Tibial artery (tissue), 4 donors: Measurements from ENCODE around the gene NAAA.
"Not testable (repeated sequence)": the region's sequence is repeated elsewhere in the genome, so short reads cannot be mapped to it uniquely, and the experiment has no call there.

Experiments used
- DNase-seq, 2 donors: peaks; one replicate each; pipeline ENCODE4 v3.0.0-alpha.2; 2019
- H3K27ac ChIP-seq, 2 donors: fragments of 200-600 bp; sonication (generic) in 1 of 2; 1 replicate in 1 of 2; 2 replicates in 1 of 2; pipeline ENCODE4 v1.5.1; 2018 to 2019; ENCODE audit warnings: mild to moderate bottlenecking in 1 of 2
- H3K27me3 ChIP-seq, 2 donors: fragments of 200-600 bp; sonication (generic) in 1 of 2; one replicate each; pipeline versions ENCODE4 v1.5.1 to v1.6.0; 2016 to 2019
- H3K36me3 ChIP-seq, 3 donors: fragments of 200-600 bp; sonication (generic) in 2 of 3; one replicate each; pipeline ENCODE4 v1.5.1; 2016 to 2019; ENCODE audit warnings: mild to moderate bottlenecking in 2 of 3
- H3K4me1 ChIP-seq, 4 donors: fragments of 200-600 bp; sonication (generic) in 2 of 4; 1 replicate in 3 of 4; 2 replicates in 1 of 4; pipeline ENCODE4 v1.5.1; 2016 to 2019
- H3K4me3 ChIP-seq, 2 donors: fragments of 200-600 bp; sonication (generic) in 1 of 2; 1 replicate in 1 of 2; 2 replicates in 1 of 2; pipeline ENCODE4 v1.5.1; 2018 to 2019; ENCODE audit warnings: mild to moderate bottlenecking in 2 of 2
- H3K9me3 ChIP-seq, 3 donors: fragments of 200-600 bp; sonication (generic) in 1 of 3; one replicate each; pipeline ENCODE4 v1.5.1; 2016 to 2019
- CTCF ChIP-seq, 2 experiments: fragments of 200-600 bp in 1 of 2; fragments of 450-650 bp in 1 of 2; IDR thresholded peaks; one replicate each; pipeline ENCODE4 v1.5.1; 2017 to 2019; ENCODE audit warnings: antibody characterized with exemption in 2 of 2, mild to moderate bottlenecking in 1 of 2, moderate library complexity in 1 of 2
- intact Hi-C: fragments of 100-400 bp; cut with DNase I; formaldehyde crosslinking; loops from one replicate; pipeline ENCODE4 v1.15.0; 2023; ENCODE audit warnings: low total_unique reads

The NAAA gene

DNA sequence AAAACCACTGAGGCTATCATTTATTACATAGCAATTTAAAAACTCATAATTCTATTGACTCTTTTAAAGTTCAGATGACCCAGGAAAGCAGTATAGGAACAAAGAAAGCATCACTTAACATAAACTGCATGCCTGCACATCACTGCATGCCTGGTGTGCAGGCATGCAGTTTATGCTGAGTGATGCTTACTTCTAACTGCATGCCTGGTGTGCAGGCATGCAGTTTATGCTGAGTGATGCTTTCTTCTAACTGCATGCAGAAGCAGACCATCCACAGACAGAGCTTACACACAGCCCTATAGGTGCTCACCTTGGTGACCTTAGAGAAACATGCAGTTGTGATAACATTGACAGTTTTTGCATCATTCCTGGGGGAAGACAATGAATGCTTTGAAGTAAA, 33.0 kb upstream of the NAAA start:
- Histone ChIP-seq H3K9me3 (no peaks in the 10 kb centered on the region), H3K4me3 (no peak overlapping the region), H3K36me3 (peaks cover 91 to 100% (median 94%) of the 10 kb centered on the region in 3 donors), H3K27me3 (no peaks in the 10 kb centered on the region), H3K27ac (no peak overlapping the region), H3K4me1 (no peaks in the 10 kb centered on the region)
- no peak for DNase-seq
- intact Hi-C loops: no loop called here
- no peak for TF ChIP-seq CTCF (IDR thresholded peaks at IDR 0.05)

DNA sequence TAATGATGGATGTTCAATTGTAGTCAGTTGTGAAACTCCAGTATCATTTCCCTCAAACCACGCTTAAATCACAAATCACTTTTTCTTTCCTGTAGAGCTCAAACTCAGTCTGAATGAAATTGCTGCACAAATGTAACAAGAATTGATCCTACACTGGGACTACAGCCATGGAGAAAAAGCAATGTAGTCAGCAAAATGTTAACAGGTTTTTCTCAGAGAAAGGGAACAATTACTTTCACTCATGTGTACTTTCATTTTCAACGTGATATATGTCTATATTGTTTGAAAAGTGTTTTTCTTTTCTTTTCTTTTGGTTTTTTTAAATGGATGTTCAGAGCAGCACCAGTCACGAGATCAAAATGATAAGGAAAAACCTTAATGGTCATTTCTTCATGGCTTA, 27.3 kb upstream of the NAAA start:
- no peak overlapping the region for H3K4me3 ChIP-seq
- no peaks in the 10 kb centered on the region for H3K9me3 ChIP-seq
- no peaks in the 10 kb centered on the region for H3K4me1 ChIP-seq
- intact Hi-C loops: no loop called here
- H3K27ac ChIP-seq: no peak overlapping the region
- no peak for DNase-seq
- TF ChIP-seq CTCF (IDR thresholded peaks at IDR 0.05): no peak
- no peaks in the 10 kb centered on the region for H3K27me3 ChIP-seq
- peaks cover 99 to 100% (median 100%) of the 10 kb centered on the region in 3 donors for H3K36me3 ChIP-seq

- H3K36me3 ChIP-seq: peaks cover 91 to 94% (median 94%) of the 10 kb centered on the region in 3 donors
- H3K27me3 ChIP-seq: no peaks in the 10 kb centered on the region
- intact Hi-C loops: no loop called here
- no peak overlapping the region for H3K4me3 ChIP-seq
- no peak for DNase-seq
- H3K4me1 ChIP-seq: no peaks in the 10 kb centered on the region
- no peaks in the 10 kb centered on the region for H3K9me3 ChIP-seq
- no peak for TF ChIP-seq CTCF (IDR thresholded peaks at IDR 0.05)
- H3K27ac ChIP-seq: no peak overlapping the region
These were observed 22.7 kb upstream of the NAAA start for GRCh38 chr4:75963558-75963957.

GRCh38 chr4:75962072-75962471, 21.3 kb upstream of the NAAA start:
- H3K4me3 ChIP-seq, DNase-seq, intact Hi-C loops, H3K9me3 ChIP-seq, H3K4me1 ChIP-seq, H3K27me3 ChIP-seq, H3K27ac ChIP-seq: not testable (repeated sequence)
- peaks cover 91 to 94% (median 94%) of the 10 kb centered on the region in 3 donors for H3K36me3 ChIP-seq

GRCh38 chr4:75958546-75958945, 17.7 kb upstream of the NAAA start:
- DNase-seq, H3K4me3 ChIP-seq, H3K4me1 ChIP-seq, H3K9me3 ChIP-seq, H3K27me3 ChIP-seq, H3K27ac ChIP-seq, intact Hi-C loops: not testable (repeated sequence)
- H3K36me3 ChIP-seq: peaks cover 90 to 93% (median 91%) of the 10 kb centered on the region in 3 donors

GRCh38 chr4:75954811-75955210, 14.0 kb upstream of the NAAA start:
- peaks cover 86 to 99% (median 94%) of the 10 kb centered on the region in 3 donors for H3K36me3 ChIP-seq
- intact Hi-C loops: not testable (repeated sequence)

GRCh38 chr4:75953509-75953908, 12.7 kb upstream of the NAAA start:
- TF ChIP-seq CTCF (IDR thresholded peaks at IDR 0.05): no peak
- Histone ChIP-seq H3K4me1 (no peaks in the 10 kb centered on the region), H3K4me3 (no peak overlapping the region), H3K9me3 (no peaks in the 10 kb centered on the region), H3K36me3 (peaks cover 80 to 99% (median 86%) of the 10 kb centered on the region in 3 donors), H3K27me3 (no peaks in the 10 kb centered on the region), H3K27ac (no peak overlapping the region)
- intact Hi-C loops: no loop called here
- DNase-seq: no peak

More at GRCh38 chr4:75954811-75955210, 14.0 kb upstream of the NAAA start:
- H3K4me3 ChIP-seq, H3K4me1 ChIP-seq, H3K27ac ChIP-seq, H3K27me3 ChIP-seq, DNase-seq, H3K9me3 ChIP-seq: not testable (repeated sequence)
